PFSK-1 (cell line): ENCODE measurements around the gene LRRTM2.

Experiments used
- FOXP2 ChIP-seq: optimal IDR thresholded peaks from 2 replicates; pipeline ENCODE3; 2011; ENCODE audit warnings: borderline replicate concordance, control low read depth, inconsistent platforms; ENCODE audit not compliant: insufficient read depth; ENCODE audit errors: extremely low read length, extremely low read depth
- POLR2AphosphoS5 ChIP-seq: IDR thresholded peaks from 2 replicates; pipeline ENCODE4 v1.6.1; 2012; ENCODE audit warnings: low read depth, mild to moderate bottlenecking, control low read depth, low read length, moderate library complexity
- REST ChIP-seq, 2 experiments: IDR thresholded peaks; 2 replicates each; pipeline versions ENCODE4 v1.6.1 to v1.8.0; 2011 to 2012; ENCODE audit warnings: low read depth in 2 of 2, low read length in 2 of 2, control low read depth in 1 of 2, inconsistent platforms in 1 of 2, mild to moderate bottlenecking in 1 of 2, moderate library complexity in 1 of 2; ENCODE audit not compliant: insufficient read depth in 1 of 2
- SIN3A ChIP-seq: IDR thresholded peaks from 2 replicates; pipeline ENCODE4 v1.6.1; 2012; ENCODE audit warnings: mild to moderate bottlenecking, low read length, moderate library complexity, borderline replicate concordance; ENCODE audit not compliant: insufficient read depth
- TAF1 ChIP-seq: IDR thresholded peaks from 2 replicates; pipeline ENCODE4 v1.6.1; 2012; ENCODE audit warnings: low read length, control low read depth, borderline replicate concordance; ENCODE audit not compliant: insufficient read depth

GRCh38 chr5:138875552-138875875 is 379 bp upstream of the LRRTM2 start:
- TF ChIP-seq FOXP2 (no peak), TAF1 (no peak), SIN3A (no peak), POLR2AphosphoS5 (no peak), REST (IDR thresholded peaks at IDR 0.05; ENCODE audit: insufficient read depth in 1 of 2, low read depth in 2 of 2, low read length in 2 of 2) (no peak)
